Myocyte (in vitro differentiated cells): Measurements from ENCODE around the gene NRXN3. TPM values are rescaled to one million over a fixed set of nuclear protein-coding genes. Genes with fewer than 3 reads are reported as not detected.

Source experiments
- DNase-seq: peaks from one replicate; pipeline ENCODE4 v3.0.0-alpha.2; 2012; ENCODE audit warnings: low read depth
- total RNA-seq: library from RNA; depleted of rRNA; stranded (reverse); fragments of >200 nt; gene quantifications from 2 replicates; pipeline ENCODE4 v1.2.3, GENCODE V29; 2014

Gene NRXN3
- total RNA-seq, 1 donor from 2014 or later: 0.05 TPM

- DNase-seq: no peak
Observed at GRCh38 chr14:78885884-78886283, 715.7 kb downstream of the NRXN3 start.

GRCh38 chr14:78897443-78897842 is 727.3 kb downstream of the NRXN3 start:
- DNase-seq: no peak

GRCh38 chr14:78902010-78902623 is 731.9 kb downstream of the NRXN3 start:
- peak; percentile 61 for DNase-seq

GRCh38 chr14:78904094-78904493 is 733.9 kb downstream of the NRXN3 start:
- DNase-seq: no peak

- no peak for DNase-seq
Observed at GRCh38 chr14:78917462-78917861, 747.3 kb downstream of the NRXN3 start.

- peak; percentile 24 for DNase-seq
Observed at GRCh38 chr14:78921856-78922255, 751.7 kb downstream of the NRXN3 start.

- no peak for DNase-seq
Observed at GRCh38 chr14:78927261-78927660, 757.1 kb downstream of the NRXN3 start.

GRCh38 chr14:78933166-78933565 is 763.0 kb downstream of the NRXN3 start:
- DNase-seq: no peak

GRCh38 chr14:78933948-78934524 is 763.9 kb downstream of the NRXN3 start:
- peak; percentile 56 for DNase-seq

GRCh38 chr14:78946949-78947348 is 776.8 kb downstream of the NRXN3 start:
- no peak for DNase-seq

GRCh38 chr14:78947681-78948080 is 777.5 kb downstream of the NRXN3 start:
- DNase-seq: no peak

- no peak for DNase-seq
Observed at GRCh38 chr14:78950649-78951048, 780.5 kb downstream of the NRXN3 start.

GRCh38 chr14:78951602-78952001 is 781.4 kb downstream of the NRXN3 start:
- DNase-seq: no peak

- DNase-seq: peak; percentile 86
Observed at GRCh38 chr14:78959674-78960264, 789.6 kb downstream of the NRXN3 start.

- DNase-seq: no peak
Observed at GRCh38 chr14:78967111-78967809, 797.1 kb downstream of the NRXN3 start.

- no peak for DNase-seq
Observed at GRCh38 chr14:78968265-78968664, 798.1 kb downstream of the NRXN3 start.

- DNase-seq: no peak
Observed at GRCh38 chr14:78970677-78971076, 800.5 kb downstream of the NRXN3 start.

GRCh38 chr14:78972440-78972839 is 802.3 kb downstream of the NRXN3 start:
- DNase-seq: no peak

- no peak for DNase-seq
Observed at GRCh38 chr14:78974691-78975090, 804.5 kb downstream of the NRXN3 start.

- DNase-seq: peak; percentile 5
Observed at GRCh38 chr14:78975734-78976133, 805.6 kb downstream of the NRXN3 start.

GRCh38 chr14:78978896-78979295 is 808.7 kb downstream of the NRXN3 start:
- DNase-seq: no peak

GRCh38 chr14:78982551-78982950 is 812.4 kb downstream of the NRXN3 start:
- no peak for DNase-seq
